Prostate gland (tissue), 2 donors: ENCODE measurements around the gene SCN1A.

Experiments
- CTCF ChIP-seq, 4 experiments: fragments of 200-600 bp in 2 of 4; fragments of 450-650 bp in 2 of 4; sonication (generic) in 2 of 4; IDR thresholded peaks; 1 replicate in 3 of 4; 2 replicates in 1 of 4; pipeline ENCODE4 v1.5.1; 2016 to 2019; ENCODE audit warnings: antibody characterized with exemption in 4 of 4, mild to moderate bottlenecking in 2 of 4, moderate library complexity in 2 of 4
- POLR2A ChIP-seq: fragments of 450-650 bp; IDR thresholded peaks from one replicate; pipeline ENCODE4 v1.6.1; 2016; ENCODE audit warnings: antibody characterized with exemption, mild to moderate bottlenecking
- POLR2AphosphoS5 ChIP-seq: sonication (generic); formaldehyde crosslinking; IDR thresholded peaks from one replicate; pipeline ENCODE4 v1.6.1; 2017; ENCODE audit warnings: antibody characterized with exemption

GRCh38 chr2:166137331-166137730 is 9.5 kb upstream of the SCN1A start:
- TF ChIP-seq CTCF (IDR thresholded peaks at IDR 0.05), result no peak
- TF ChIP-seq POLR2AphosphoS5, result no peak
- TF ChIP-seq POLR2A, result no peak
